ENCODE data around the gene XYLT2. TPM values are rescaled to one million over a fixed set of nuclear protein-coding genes. Genes with fewer than 3 reads are reported as not detected.

XYLT2 gene
- total and polyA plus RNA-seq, 2 of the 13 experiments (the other 11 are each of a cell fraction or from before 2014, with no cell fraction given), result 17.0 to 22.1 TPM

GRCh38 chr17:50361561-50362480, 15.9 kb downstream of the XYLT2 start (continued):
- TF ChIP-seq ZNF597 (CRISPR knock-in tag; IDR thresholded peaks at IDR 0.05), result no peak
- TF ChIP-seq TRAFD1 (CRISPR knock-in tag; IDR thresholded peaks at IDR 0.05; ENCODE audit: borderline replicate concordance), result no peak
- no peak for TF ChIP-seq SMAD3 (CRISPR knock-in tag; IDR thresholded peaks at IDR 0.05)
- TF ChIP-seq ZHX1 (CRISPR knock-in tag; IDR thresholded peaks at IDR 0.05; ENCODE audit: low read depth), result no peak
- no peak for TF ChIP-seq CERS6 (CRISPR knock-in tag; IDR thresholded peaks at IDR 0.05)
- no peak for TF ChIP-seq HIVEP1 (CRISPR knock-in tag; IDR thresholded peaks at IDR 0.05)
- TF ChIP-seq CREB3 (CRISPR knock-in tag; IDR thresholded peaks at IDR 0.05), result no peak
- no peak; the same call in 1 of the 2 replicates for TF ChIP-seq KLF11 (CRISPR knock-in tag; IDR thresholded peaks at IDR 0.05)
- no peak for TF ChIP-seq ZNF530 (CRISPR knock-in tag; IDR thresholded peaks at IDR 0.05; ENCODE audit: low read depth)
- TF ChIP-seq ZNF619 (CRISPR knock-in tag; IDR thresholded peaks at IDR 0.05), result no peak
- no peak for TF ChIP-seq HMGA1 (CRISPR knock-in tag; conservative IDR thresholded peaks at IDR 0.05)
- TF ChIP-seq HMG20B (CRISPR knock-in tag; conservative IDR thresholded peaks at IDR 0.05), result no peak
- no peak for TF ChIP-seq NFAT5 (CRISPR knock-in tag; IDR thresholded peaks at IDR 0.05)
- TF ChIP-seq ZFP36 (IDR thresholded peaks at IDR 0.05; ENCODE audit: borderline replicate concordance, low read depth, low read length, partially characterized antibody), result no peak

Measured in HepG2 (cell line).